ENCODE results near the gene DMRTA1. TPM values are rescaled to one million over a fixed set of nuclear protein-coding genes. Genes with fewer than 3 reads are reported as not detected.

The DMRTA1 gene
- polyA plus RNA-seq, 3 donors, result not detected

DNA sequence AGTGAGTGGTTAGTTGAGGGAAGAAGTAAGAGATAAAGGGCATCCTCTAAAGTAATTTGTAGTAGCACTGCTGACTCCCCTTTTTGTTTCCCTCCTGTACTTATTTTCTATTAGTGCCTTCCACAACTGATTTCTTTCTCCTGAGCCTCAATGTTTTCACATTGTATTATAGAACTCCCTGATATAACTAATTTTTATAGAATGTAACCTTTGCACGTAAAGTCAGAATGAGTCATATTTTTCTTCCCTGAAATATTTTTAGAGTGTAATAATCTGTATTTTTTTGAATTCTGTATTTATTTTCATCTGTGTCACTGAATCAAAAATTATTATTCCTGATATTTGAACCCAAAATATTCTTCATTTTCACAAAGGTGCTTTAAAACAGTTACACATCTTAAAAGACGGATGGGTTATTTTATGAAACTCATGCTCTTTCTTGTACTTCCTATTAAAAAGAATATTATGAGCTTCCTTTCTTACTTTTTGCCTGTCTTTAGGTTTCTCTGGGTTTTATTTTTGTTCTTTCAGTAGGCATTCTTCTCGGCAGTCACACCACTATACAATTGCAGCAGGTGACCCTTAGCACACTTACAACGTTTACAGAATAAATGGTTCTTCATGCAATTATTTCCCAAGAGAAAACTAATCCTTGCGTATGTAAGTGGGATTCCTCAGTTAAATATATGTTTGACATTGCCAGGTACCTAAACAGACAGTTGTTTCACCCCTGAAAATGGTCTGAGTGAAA lies 30.5 kb upstream of the DMRTA1 start:
- no peak overlapping the region for H3K4me3 Mint-ChIP-seq
- H3K27ac Mint-ChIP-seq, result no peak overlapping the region
- H3K4me2 ChIP-seq (replicated peaks; ENCODE audit: extremely low read depth, low read length, poor library complexity, severe bottlenecking), result no peak overlapping the region
- peaks cover 0 to 7% (median 3%) of the 10 kb centered on the region in 7 donors for H3K9me3 Mint-ChIP-seq
- no peaks in the 10 kb centered on the region for H3K79me2 ChIP-seq (ENCODE audit: insufficient read depth, low read length)
- H3K36me3 Mint-ChIP-seq, result no peaks in the 10 kb centered on the region
- WGBS (ENCODE audit: insufficient coverage), result no CpG with 5 or more reads among the region's 5 CpGs
- no peaks in the 10 kb centered on the region for H3K36me3 ChIP-seq (replicated peaks in 1 of 2; ENCODE audit: control insufficient read depth in 1 of 2, insufficient read depth in 2 of 2, low read length in 2 of 2)
- H3K4me3 ChIP-seq (replicated peaks in 1 of 3; ENCODE audit: low read depth in 2 of 3, low read length in 3 of 3), result no peak overlapping the region
- no peak for DNase-seq
- H3K4me1 Mint-ChIP-seq, result no peaks in the 10 kb centered on the region
- no peak overlapping the region for H2AFZ ChIP-seq (ENCODE audit: insufficient read depth, low read depth, low read length, poor library complexity, severe bottlenecking)
- TF ChIP-seq CTCF (IDR thresholded peaks at IDR 0.05), result no peak
- H3K9me3 ChIP-seq (replicated peaks in 1 of 2; ENCODE audit: control insufficient read depth in 1 of 2, insufficient read depth in 1 of 2, low read length in 2 of 2), result peaks cover 0 to 5% of the 10 kb centered on the region in 2 donors
- no peaks in the 10 kb centered on the region for H4K20me1 ChIP-seq (ENCODE audit: insufficient read depth, low read length)
- no peak overlapping the region for H3K27ac ChIP-seq (ENCODE audit: low read depth in 1 of 2, low read length in 2 of 2)
- intact Hi-C loops (cut with micrococcal nuclease), result no loop called here
- H3K27me3 ChIP-seq (ENCODE audit: control insufficient read depth in 2 of 2, insufficient read depth in 2 of 2, low read length in 2 of 2), result no peaks in the 10 kb centered on the region
- no peak overlapping the region for H3K9ac ChIP-seq (ENCODE audit: insufficient read depth, low read length, poor library complexity, severe bottlenecking)
- H3K4me1 ChIP-seq (ENCODE audit: control insufficient read depth in 1 of 2, insufficient read depth in 2 of 2, low read length in 2 of 2), result no peaks in the 10 kb centered on the region
- no peaks in the 10 kb centered on the region for H3K27me3 Mint-ChIP-seq (ENCODE audit: low read depth in 3 of 3)

DNA sequence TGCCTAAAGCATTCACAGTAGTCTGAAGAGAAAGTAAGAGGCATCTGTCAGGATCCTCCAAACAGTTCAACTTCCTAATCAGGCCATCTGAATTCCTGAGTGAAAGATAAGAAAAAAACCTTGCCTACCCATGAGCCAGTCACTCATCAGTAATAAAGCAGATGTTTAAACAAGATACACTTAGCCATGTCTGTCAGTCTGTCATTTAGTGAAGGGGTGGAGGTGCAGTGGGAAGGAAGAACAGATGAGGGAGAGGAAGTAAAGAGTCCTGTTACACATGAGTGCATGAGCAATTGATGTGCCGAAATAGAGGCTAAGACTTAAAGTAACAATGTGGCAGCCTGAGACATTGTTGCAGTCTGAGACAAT lies 29.9 kb upstream of the DMRTA1 start:
- Histone ChIP-seq H4K20me1 (ENCODE audit: insufficient read depth, low read length) (no peaks in the 10 kb centered on the region), H3K27ac (ENCODE audit: low read depth in 1 of 2, low read length in 2 of 2) (no peak overlapping the region), H3K27me3 (ENCODE audit: control insufficient read depth in 2 of 2, insufficient read depth in 2 of 2, low read length in 2 of 2) (no peaks in the 10 kb centered on the region), H3K9ac (ENCODE audit: insufficient read depth, low read length, poor library complexity, severe bottlenecking) (no peak overlapping the region), H3K4me1 (ENCODE audit: control insufficient read depth in 1 of 2, insufficient read depth in 2 of 2, low read length in 2 of 2) (no peaks in the 10 kb centered on the region), H3K4me3 (replicated peaks in 1 of 3; ENCODE audit: low read depth in 2 of 3, low read length in 3 of 3) (no peak overlapping the region), H3K4me2 (replicated peaks; ENCODE audit: extremely low read depth, low read length, poor library complexity, severe bottlenecking) (no peak overlapping the region), H3K9me3 (replicated peaks in 1 of 2; ENCODE audit: control insufficient read depth in 1 of 2, insufficient read depth in 1 of 2, low read length in 2 of 2) (peaks cover 0 to 5% of the 10 kb centered on the region in 2 donors), H3K79me2 (ENCODE audit: insufficient read depth, low read length) (no peaks in the 10 kb centered on the region), H3K36me3 (replicated peaks in 1 of 2; ENCODE audit: control insufficient read depth in 1 of 2, insufficient read depth in 2 of 2, low read length in 2 of 2) (no peaks in the 10 kb centered on the region), H2AFZ (ENCODE audit: insufficient read depth, low read depth, low read length, poor library complexity, severe bottlenecking) (no peak overlapping the region)
- no peaks in the 10 kb centered on the region for H3K36me3 Mint-ChIP-seq
- H3K4me1 Mint-ChIP-seq, result no peaks in the 10 kb centered on the region
- no peaks in the 10 kb centered on the region for H3K27me3 Mint-ChIP-seq (ENCODE audit: low read depth in 3 of 3)
- peaks cover 0 to 7% (median 3%) of the 10 kb centered on the region in 7 donors for H3K9me3 Mint-ChIP-seq
- H3K27ac Mint-ChIP-seq, result no peak overlapping the region
- no peak for TF ChIP-seq CTCF (IDR thresholded peaks at IDR 0.05)
- WGBS (ENCODE audit: insufficient coverage), result 0% methylated on average over 1 of the region's 1 CpG
- intact Hi-C loops (cut with micrococcal nuclease), result no loop called here
- no peak overlapping the region for H3K4me3 Mint-ChIP-seq
- no peak for DNase-seq
